CD4-positive, alpha-beta T cell (primary cell): ENCODE results near the gene ADAMTS17. TPM values are rescaled to one million over a fixed set of nuclear protein-coding genes. Genes with fewer than 3 reads are reported as not detected.

Source experiments
- ATAC-seq: fragments of 200-7000 bp; cut with Tn5 transposase; one replicate; pipeline ENCODE4 v1.10.0; 2022; ENCODE audit warnings: mild to moderate bottlenecking; ENCODE audit not compliant: poor library complexity
- CTCF ChIA-PET: fragments of 350-600 bp; sonication (Branson Sonifier 250); formaldehyde crosslinking; loops from one replicate; lab custom pipeline; 2021; ENCODE audit warnings: antibody characterized with exemption, inconsistent platforms; lab: Charles Lee
- POLR2A ChIA-PET: fragments of 350-600 bp; sonication (Branson Sonifier 250); formaldehyde crosslinking; loops from one replicate; lab custom pipeline; 2021; ENCODE audit warnings: antibody characterized with exemption, inconsistent platforms; lab: Charles Lee
- DNase-seq, 14 experiments: peaks; one replicate each; pipeline ENCODE4 v3.0.0-alpha.2; 2013 to 2020; ENCODE audit warnings: mixed read lengths in 2 of 14
- H3K27ac ChIP-seq, 2 donors: one replicate each; pipeline versions ENCODE4 v1.5.1 to v1.7.0; 2013; ENCODE audit warnings: low read length in 2 of 2, low read depth in 1 of 2, mild to moderate bottlenecking in 1 of 2
- H3K27me3 ChIP-seq, 2 experiments: 1 replicate in 1 of 2; 2 replicates in 1 of 2; pipeline versions ENCODE4 v1.6.1 to v1.7.0; 2013; ENCODE audit warnings: low read length in 2 of 2, control low read depth in 1 of 2, mild to moderate bottlenecking in 1 of 2, moderate library complexity in 1 of 2; ENCODE audit not compliant: insufficient read depth in 2 of 2, control insufficient read depth in 1 of 2
- H3K36me3 ChIP-seq: one replicate; pipeline ENCODE4 v1.6.1; 2013; ENCODE audit warnings: low read length, control low read depth; ENCODE audit not compliant: insufficient read depth
- H3K4me1 ChIP-seq: one replicate; pipeline ENCODE4 v1.6.1; 2013; ENCODE audit warnings: low read length, control low read depth; ENCODE audit not compliant: insufficient read depth
- H3K4me3 ChIP-seq: one replicate; pipeline ENCODE4 v1.5.1; 2013; ENCODE audit warnings: mild to moderate bottlenecking, low read length, moderate library complexity
- H3K9me3 ChIP-seq, 2 experiments: 1 replicate in 1 of 2; 2 replicates in 1 of 2; pipeline versions ENCODE4 v1.6.1 to v1.7.0; 2013; ENCODE audit warnings: low read length in 2 of 2, mild to moderate bottlenecking in 2 of 2, control low read depth in 1 of 2, moderate library complexity in 1 of 2; ENCODE audit not compliant: control insufficient read depth in 1 of 2, insufficient read depth in 1 of 2
- H3K27ac Mint-ChIP-seq: one replicate; pipeline ENCODE4 v1.8.0; 2020; ENCODE audit warnings: mixed read lengths
- H3K27me3 Mint-ChIP-seq: one replicate; pipeline ENCODE4 v1.8.0; 2021; ENCODE audit warnings: mixed read lengths
- H3K36me3 Mint-ChIP-seq: one replicate; pipeline ENCODE4 v1.8.0; 2021; ENCODE audit warnings: low read depth, mixed read lengths
- H3K4me1 Mint-ChIP-seq: one replicate; pipeline ENCODE4 v1.8.0; 2021; ENCODE audit warnings: low read depth, mixed read lengths
- H3K4me3 Mint-ChIP-seq: one replicate; pipeline ENCODE4 v1.8.0; 2020; ENCODE audit warnings: mild to moderate bottlenecking, mixed read lengths
- H3K9me3 Mint-ChIP-seq: one replicate; pipeline ENCODE4 v1.8.0; 2020; ENCODE audit warnings: mixed read lengths
- intact Hi-C, 2 experiments: fragments of 100-400 bp; cut with DNase I in 1 of 2; cut with micrococcal nuclease in 1 of 2; formaldehyde crosslinking; loops; one replicate each; pipeline versions ENCODE4 v1.15.1 to v1.9.0; 2023 to 2025; cut with DNase I, micrococcal nuclease
- total RNA-seq, 174 experiments: library from RNA in 2 of 174; stranded (reverse) in 2 of 174; gene quantifications; one replicate each; pipeline ENCODE4 v1.2.3 and lab custom pipeline; 2021 to 2026
- TF ChIP-seq, protein P1 (sequence below): fragments of 200-600 bp; IDR thresholded peaks from one replicate; pipeline ENCODE4 v1.8.0; 2022; ENCODE audit warnings: antibody characterized with exemption, mild to moderate bottlenecking

The ADAMTS17 gene
- total RNA-seq, 2 experiments from 2014 or later: 9.9 to 13.2 TPM

GRCh38 chr15:100101426-100102089 lies 240.2 kb downstream of the ADAMTS17 start:
- no peaks in the 10 kb centered on the region for H3K9me3 ChIP-seq
- ChIA-PET POLR2A (no interaction called here), CTCF (no interaction called here)
- H3K27me3 ChIP-seq: no peaks in the 10 kb centered on the region
- no peak overlapping the region for H3K27ac Mint-ChIP-seq
- ATAC-seq (no peak), DNase-seq (no peak)
- no peak overlapping the region for H3K4me3 ChIP-seq
- no peaks in the 10 kb centered on the region for H3K4me1 ChIP-seq
- TF ChIP-seq, protein P1, sequence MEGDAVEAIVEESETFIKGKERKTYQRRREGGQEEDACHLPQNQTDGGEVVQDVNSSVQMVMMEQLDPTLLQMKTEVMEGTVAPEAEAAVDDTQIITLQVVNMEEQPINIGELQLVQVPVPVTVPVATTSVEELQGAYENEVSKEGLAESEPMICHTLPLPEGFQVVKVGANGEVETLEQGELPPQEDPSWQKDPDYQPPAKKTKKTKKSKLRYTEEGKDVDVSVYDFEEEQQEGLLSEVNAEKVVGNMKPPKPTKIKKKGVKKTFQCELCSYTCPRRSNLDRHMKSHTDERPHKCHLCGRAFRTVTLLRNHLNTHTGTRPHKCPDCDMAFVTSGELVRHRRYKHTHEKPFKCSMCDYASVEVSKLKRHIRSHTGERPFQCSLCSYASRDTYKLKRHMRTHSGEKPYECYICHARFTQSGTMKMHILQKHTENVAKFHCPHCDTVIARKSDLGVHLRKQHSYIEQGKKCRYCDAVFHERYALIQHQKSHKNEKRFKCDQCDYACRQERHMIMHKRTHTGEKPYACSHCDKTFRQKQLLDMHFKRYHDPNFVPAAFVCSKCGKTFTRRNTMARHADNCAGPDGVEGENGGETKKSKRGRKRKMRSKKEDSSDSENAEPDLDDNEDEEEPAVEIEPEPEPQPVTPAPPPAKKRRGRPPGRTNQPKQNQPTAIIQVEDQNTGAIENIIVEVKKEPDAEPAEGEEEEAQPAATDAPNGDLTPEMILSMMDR: no peak
- H3K27me3 Mint-ChIP-seq: no peaks in the 10 kb centered on the region
- no peaks in the 10 kb centered on the region for H3K36me3 Mint-ChIP-seq
- no peaks in the 10 kb centered on the region for H3K9me3 Mint-ChIP-seq
- no peak overlapping the region for H3K4me3 Mint-ChIP-seq
- H3K4me1 Mint-ChIP-seq: no peaks in the 10 kb centered on the region
- intact Hi-C loops: loop anchor here in 1 of 2 experiments (10.0 kb wide), 1 partner anchor 47 kb away; no protein-coding TSS in a partner anchor
- no peaks in the 10 kb centered on the region for H3K36me3 ChIP-seq
- no peak overlapping the region for H3K27ac ChIP-seq

- Mint-ChIP-seq H3K27me3 (no peaks in the 10 kb centered on the region), H3K4me3 (no peak overlapping the region), H3K27ac (no peak overlapping the region)
Observed at GRCh38 chr15:100100926-100101325, 240.8 kb downstream of the ADAMTS17 start.

DNA sequence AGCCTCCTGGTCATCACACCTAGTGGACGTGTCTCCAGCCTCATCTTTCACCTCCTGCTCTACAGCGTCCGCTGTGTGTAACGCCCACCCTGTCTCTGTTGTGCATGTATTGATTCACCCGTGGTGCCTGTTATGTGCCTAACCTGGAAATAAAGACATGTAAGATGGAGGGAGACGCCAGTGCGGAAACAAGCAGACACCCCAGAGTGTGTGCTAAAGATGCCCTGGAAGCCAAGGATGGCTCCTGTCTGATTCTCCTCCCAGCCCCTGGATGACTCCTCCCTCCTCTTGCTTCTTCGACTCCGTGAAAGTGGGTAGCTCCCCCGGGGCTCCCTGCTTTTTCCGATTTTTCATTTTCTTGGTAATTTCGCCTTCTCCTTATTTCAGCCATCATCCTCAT lies 241.8 kb downstream of the ADAMTS17 start:
- no peaks in the 10 kb centered on the region for H3K4me1 ChIP-seq
- H3K36me3 ChIP-seq: no peaks in the 10 kb centered on the region
- DNase-seq (no peak), ATAC-seq (no peak)
- intact Hi-C loops: loop anchor here in 1 of 2 experiments (10.0 kb wide), 1 partner anchor 45 kb away; no protein-coding TSS in a partner anchor
- Mint-ChIP-seq H3K36me3 (no peaks in the 10 kb centered on the region), H3K4me3 (no peak overlapping the region), H3K27me3 (no peaks in the 10 kb centered on the region), H3K4me1 (no peaks in the 10 kb centered on the region), H3K27ac (no peak overlapping the region), H3K9me3 (no peaks in the 10 kb centered on the region)
- H3K9me3 ChIP-seq: no peaks in the 10 kb centered on the region
- POLR2A ChIA-PET: no interaction called here
- TF ChIP-seq, protein P1: no peak
- H3K4me3 ChIP-seq: no peak overlapping the region
- CTCF ChIA-PET: no interaction called here
- H3K27ac ChIP-seq: no peak overlapping the region
- H3K27me3 ChIP-seq: no peaks in the 10 kb centered on the region

More at GRCh38 chr15:100100926-100101325, 240.8 kb downstream of the ADAMTS17 start:
- Mint-ChIP-seq H3K9me3 (no peaks in the 10 kb centered on the region), H3K4me1 (no peaks in the 10 kb centered on the region), H3K36me3 (no peaks in the 10 kb centered on the region)
- Histone ChIP-seq H3K9me3 (no peaks in the 10 kb centered on the region), H3K36me3 (no peaks in the 10 kb centered on the region), H3K27ac (no peak overlapping the region), H3K27me3 (no peaks in the 10 kb centered on the region), H3K4me1 (no peaks in the 10 kb centered on the region), H3K4me3 (no peak overlapping the region)
- CTCF ChIA-PET: no interaction called here
- intact Hi-C loops: loop anchor here in 1 of 2 experiments (10.0 kb wide), 1 partner anchor 46 kb away; no protein-coding TSS in a partner anchor
- ATAC-seq (no peak), DNase-seq (no peak)
- POLR2A ChIA-PET: no interaction called here
- TF ChIP-seq, protein P1: no peak
